ENCODE data around the gene GFRA4. TPM values are rescaled to one million over a fixed set of nuclear protein-coding genes. Genes with fewer than 3 reads are reported as not detected.

Gene GFRA4
- not detected in 2 replicates for total RNA-seq (2014; rRNA removed; shearing (Covaris generic); ENCODE audit: low replicate concordance)

GRCh38 chr20:3663031-3663701, at the start of gene GFRA4:
Gene GFRA4 (minus strand): TSS chr20:3663399. CDS start chr20:3663399, 0 bp downstream.
- no peak for DNase-seq
- Histone ChIP-seq H3K27me3 (ENCODE audit: low read length) (no peaks in the 10 kb centered on the region), H2AFZ (ENCODE audit: low read length) (no peak within 1 kb of the TSS), H3K4me2 (ENCODE audit: low read depth, low read length, poor library complexity, severe bottlenecking) (no peak within 1 kb of the TSS), H3K27ac (ENCODE audit: low read length) (no peak within 1 kb of the TSS), H3K36me3 (ENCODE audit: insufficient read depth, low read length) (no peaks in the 10 kb centered on the region), H3K79me2 (ENCODE audit: low read length) (no peaks in the 10 kb centered on the region), H3K9ac (ENCODE audit: low read length) (no peak within 1 kb of the TSS), H3K9me2 (replicated peaks; ENCODE audit: insufficient read depth, low read length) (no peaks in the 10 kb centered on the region), H3K4me1 (ENCODE audit: low read length) (peaks cover 13% of the 10 kb centered on the region), H3K4me3 (ENCODE audit: low read length) (no peak within 1 kb of the TSS), H3K9me3 (ENCODE audit: low read length) (no peaks in the 10 kb centered on the region), H4K20me1 (ENCODE audit: insufficient read depth, low read depth, low read length) (no peaks in the 10 kb centered on the region)

GRCh38 chr20:3712279-3712873, 49.2 kb upstream of the GFRA4 start, which contains the start of gene SIGLEC1:
Gene SIGLEC1 (minus strand): TSS chr20:3712600. CDS start chr20:3707128, 5,472 bp downstream.
- Histone ChIP-seq H2AFZ (ENCODE audit: low read length) (no peak within 1 kb of the TSS), H3K9me3 (ENCODE audit: low read length) (no peaks in the 10 kb centered on the region), H3K9me2 (replicated peaks; ENCODE audit: insufficient read depth, low read length) (no peaks in the 10 kb centered on the region), H4K20me1 (ENCODE audit: insufficient read depth, low read depth, low read length) (no peaks in the 10 kb centered on the region), H3K4me2 (ENCODE audit: low read depth, low read length, poor library complexity, severe bottlenecking) (no peak within 1 kb of the TSS), H3K79me2 (ENCODE audit: low read length) (no peaks in the 10 kb centered on the region), H3K27me3 (ENCODE audit: low read length) (no peaks in the 10 kb centered on the region), H3K36me3 (ENCODE audit: insufficient read depth, low read length) (no peaks in the 10 kb centered on the region), H3K4me3 (ENCODE audit: low read length) (no peak within 1 kb of the TSS), H3K4me1 (ENCODE audit: low read length) (no peaks in the 10 kb centered on the region), H3K27ac (ENCODE audit: low read length) (no peak within 1 kb of the TSS), H3K9ac (ENCODE audit: low read length) (no peak within 1 kb of the TSS)
- DNase-seq: no peak

GRCh38 chr20:3711484-3711941, 48.3 kb upstream of the GFRA4 start:
- Histone ChIP-seq H3K9me3 (ENCODE audit: low read length) (no peaks in the 10 kb centered on the region), H4K20me1 (ENCODE audit: insufficient read depth, low read depth, low read length) (no peaks in the 10 kb centered on the region), H3K4me3 (ENCODE audit: low read length) (no peak overlapping the region), H3K36me3 (ENCODE audit: insufficient read depth, low read length) (no peaks in the 10 kb centered on the region), H3K27me3 (ENCODE audit: low read length) (no peaks in the 10 kb centered on the region), H2AFZ (ENCODE audit: low read length) (no peak overlapping the region), H3K4me1 (ENCODE audit: low read length) (no peaks in the 10 kb centered on the region), H3K9me2 (replicated peaks; ENCODE audit: insufficient read depth, low read length) (no peaks in the 10 kb centered on the region), H3K79me2 (ENCODE audit: low read length) (no peaks in the 10 kb centered on the region), H3K27ac (ENCODE audit: low read length) (no peak overlapping the region), H3K4me2 (ENCODE audit: low read depth, low read length, poor library complexity, severe bottlenecking) (no peak overlapping the region), H3K9ac (ENCODE audit: low read length) (no peak overlapping the region)
- no peak for DNase-seq

- H3K27me3 ChIP-seq (ENCODE audit: low read length): no peaks in the 10 kb centered on the region
- no peaks in the 10 kb centered on the region for H3K4me1 ChIP-seq (ENCODE audit: low read length)
- H3K79me2 ChIP-seq (ENCODE audit: low read length): no peaks in the 10 kb centered on the region
- H3K9me3 ChIP-seq (ENCODE audit: low read length): no peaks in the 10 kb centered on the region
- no peak overlapping the region for H3K27ac ChIP-seq (ENCODE audit: low read length)
- no peak overlapping the region for H2AFZ ChIP-seq (ENCODE audit: low read length)
- no peak overlapping the region for H3K9ac ChIP-seq (ENCODE audit: low read length)
- peak; percentile 88 for DNase-seq
- no peak overlapping the region for H3K4me3 ChIP-seq (ENCODE audit: low read length)
- H4K20me1 ChIP-seq (ENCODE audit: insufficient read depth, low read depth, low read length): no peaks in the 10 kb centered on the region
- H3K9me2 ChIP-seq (replicated peaks; ENCODE audit: insufficient read depth, low read length): no peaks in the 10 kb centered on the region
- no peaks in the 10 kb centered on the region for H3K36me3 ChIP-seq (ENCODE audit: insufficient read depth, low read length)
- no peak overlapping the region for H3K4me2 ChIP-seq (ENCODE audit: low read depth, low read length, poor library complexity, severe bottlenecking)
These were observed 47.7 kb upstream of the GFRA4 start for GRCh38 chr20:3710703-3711483.

GRCh38 chr20:3710011-3710466, 46.8 kb upstream of the GFRA4 start:
- Histone ChIP-seq H3K9me3 (ENCODE audit: low read length) (no peaks in the 10 kb centered on the region), H3K9ac (ENCODE audit: low read length) (no peak overlapping the region), H3K36me3 (ENCODE audit: insufficient read depth, low read length) (no peaks in the 10 kb centered on the region), H3K4me2 (ENCODE audit: low read depth, low read length, poor library complexity, severe bottlenecking) (no peak overlapping the region), H3K79me2 (ENCODE audit: low read length) (no peaks in the 10 kb centered on the region), H4K20me1 (ENCODE audit: insufficient read depth, low read depth, low read length) (no peaks in the 10 kb centered on the region; the same call in 1 of the 2 replicates), H3K27me3 (ENCODE audit: low read length) (no peaks in the 10 kb centered on the region), H3K9me2 (replicated peaks; ENCODE audit: insufficient read depth, low read length) (no peaks in the 10 kb centered on the region), H3K4me1 (ENCODE audit: low read length) (no peaks in the 10 kb centered on the region), H3K27ac (ENCODE audit: low read length) (no peak overlapping the region), H2AFZ (ENCODE audit: low read length) (no peak overlapping the region), H3K4me3 (ENCODE audit: low read length) (no peak overlapping the region)
- DNase-seq: no peak

- DNase-seq: no peak
- H3K27me3 ChIP-seq (ENCODE audit: low read length): no peaks in the 10 kb centered on the region
- H2AFZ ChIP-seq (ENCODE audit: low read length): no peak overlapping the region
- no peaks in the 10 kb centered on the region for H3K4me1 ChIP-seq (ENCODE audit: low read length)
- H3K4me3 ChIP-seq (ENCODE audit: low read length): no peak overlapping the region
- no peak overlapping the region for H3K4me2 ChIP-seq (ENCODE audit: low read depth, low read length, poor library complexity, severe bottlenecking)
- H3K36me3 ChIP-seq (ENCODE audit: insufficient read depth, low read length): no peaks in the 10 kb centered on the region
- no peak overlapping the region for H3K27ac ChIP-seq (ENCODE audit: low read length)
- H3K9me2 ChIP-seq (replicated peaks; ENCODE audit: insufficient read depth, low read length): no peaks in the 10 kb centered on the region
- no peaks in the 10 kb centered on the region for H3K79me2 ChIP-seq (ENCODE audit: low read length)
- H3K9ac ChIP-seq (ENCODE audit: low read length): no peak overlapping the region
- no peaks in the 10 kb centered on the region for H3K9me3 ChIP-seq (ENCODE audit: low read length)
- no peaks in the 10 kb centered on the region; the same call in 1 of the 2 replicates for H4K20me1 ChIP-seq (ENCODE audit: insufficient read depth, low read depth, low read length)
These were observed 44.3 kb upstream of the GFRA4 start for GRCh38 chr20:3707508-3707899.

GRCh38 chr20:3706774-3707507, 43.7 kb upstream of the GFRA4 start:
- Histone ChIP-seq H3K9me2 (replicated peaks; ENCODE audit: insufficient read depth, low read length) (no peaks in the 10 kb centered on the region), H3K4me1 (ENCODE audit: low read length) (no peaks in the 10 kb centered on the region), H3K4me2 (ENCODE audit: low read depth, low read length, poor library complexity, severe bottlenecking) (no peak overlapping the region), H3K9me3 (ENCODE audit: low read length) (no peaks in the 10 kb centered on the region), H2AFZ (ENCODE audit: low read length) (no peak overlapping the region), H3K4me3 (ENCODE audit: low read length) (no peak overlapping the region), H3K79me2 (ENCODE audit: low read length) (no peaks in the 10 kb centered on the region), H3K27ac (ENCODE audit: low read length) (no peak overlapping the region), H4K20me1 (ENCODE audit: insufficient read depth, low read depth, low read length) (no peaks in the 10 kb centered on the region; the same call in 1 of the 2 replicates), H3K27me3 (ENCODE audit: low read length) (no peaks in the 10 kb centered on the region), H3K36me3 (ENCODE audit: insufficient read depth, low read length) (no peaks in the 10 kb centered on the region), H3K9ac (ENCODE audit: low read length) (no peak overlapping the region)
- DNase-seq: no peak

All from Karpas-422 (cell line).